NCI-H460 (cell line): ENCODE data around the gene NOP56. TPM values are rescaled to one million over a fixed set of nuclear protein-coding genes. Genes with fewer than 3 reads are reported as not detected.

Source experiments
- DNase-seq: peaks from one replicate; pipeline ENCODE4 v3.0.0-alpha.2; 2016; ENCODE audit warnings: low read depth; ENCODE audit errors: extremely low read depth
- polyA plus RNA-seq: library from polyadenylated mRNA; depleted of rRNA; stranded (reverse); fragments of >200 nt; gene quantifications from 2 replicates; pipeline ENCODE4 v1.2.3, GENCODE V29; 2014; cell fraction: nucleus; rRNA removed
- total RNA-seq: library from RNA; depleted of rRNA; stranded (reverse); fragments of >200 nt; shearing (Covaris generic); gene quantifications from 2 replicates; pipeline ENCODE4 v1.2.3, GENCODE V29; 2014; rRNA removed

Gene NOP56, protein sequence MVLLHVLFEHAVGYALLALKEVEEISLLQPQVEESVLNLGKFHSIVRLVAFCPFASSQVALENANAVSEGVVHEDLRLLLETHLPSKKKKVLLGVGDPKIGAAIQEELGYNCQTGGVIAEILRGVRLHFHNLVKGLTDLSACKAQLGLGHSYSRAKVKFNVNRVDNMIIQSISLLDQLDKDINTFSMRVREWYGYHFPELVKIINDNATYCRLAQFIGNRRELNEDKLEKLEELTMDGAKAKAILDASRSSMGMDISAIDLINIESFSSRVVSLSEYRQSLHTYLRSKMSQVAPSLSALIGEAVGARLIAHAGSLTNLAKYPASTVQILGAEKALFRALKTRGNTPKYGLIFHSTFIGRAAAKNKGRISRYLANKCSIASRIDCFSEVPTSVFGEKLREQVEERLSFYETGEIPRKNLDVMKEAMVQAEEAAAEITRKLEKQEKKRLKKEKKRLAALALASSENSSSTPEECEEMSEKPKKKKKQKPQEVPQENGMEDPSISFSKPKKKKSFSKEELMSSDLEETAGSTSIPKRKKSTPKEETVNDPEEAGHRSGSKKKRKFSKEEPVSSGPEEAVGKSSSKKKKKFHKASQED
- 246 and 301 TPM in 2 replicates for total RNA-seq
- 1,109 and 1,229 TPM in 2 replicates for polyA plus RNA-seq

DNA sequence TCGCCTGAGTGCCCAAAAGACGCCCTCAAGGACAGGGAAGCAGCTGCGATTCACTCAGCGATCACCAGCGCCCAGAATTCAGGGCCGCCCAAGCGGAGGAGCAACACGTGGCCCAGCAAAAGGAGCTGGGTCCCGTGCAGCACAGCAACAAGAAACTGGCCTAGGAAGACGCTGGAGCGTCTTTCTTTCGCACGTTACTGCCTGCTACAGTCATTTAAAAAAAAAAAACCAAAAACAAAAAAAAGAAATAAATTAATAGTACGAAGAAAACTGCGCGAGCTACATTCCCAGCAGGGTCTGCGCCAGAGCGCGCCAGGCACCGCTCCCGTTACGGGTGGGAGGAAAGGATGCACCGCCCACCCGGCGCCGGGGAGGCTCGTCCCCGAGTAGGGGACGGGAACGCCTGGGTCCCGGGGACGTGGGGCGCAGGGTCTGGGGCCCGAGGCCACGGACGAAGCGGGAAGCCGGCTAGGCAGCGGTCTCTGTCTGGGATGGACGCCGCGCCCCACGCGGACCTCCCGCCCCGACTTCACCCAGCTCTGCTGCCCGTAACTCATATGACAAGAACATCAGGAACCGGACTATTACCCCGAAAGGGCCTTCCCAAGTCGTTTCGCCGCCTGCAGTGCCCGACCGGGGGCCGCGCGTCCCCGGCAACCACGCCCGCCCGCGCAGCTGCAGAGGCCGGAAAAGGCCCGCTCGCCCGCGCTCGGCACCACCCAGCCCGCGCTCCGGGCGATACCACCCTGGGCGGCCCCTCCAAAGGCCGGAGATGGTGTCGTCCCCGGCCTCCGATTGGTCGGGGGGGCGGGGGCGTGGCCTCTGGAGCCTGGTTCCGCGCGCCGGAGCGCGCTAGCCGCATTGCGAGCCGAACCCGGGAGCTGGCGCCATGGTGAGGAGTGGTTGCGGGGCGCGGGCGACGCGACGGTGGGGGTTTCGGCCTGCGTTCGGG is at the start of gene NOP56:
TSS of gene NOP56 (plus strand) at position 861 of the 952 bp plus-strand sequence. CDS start at position 890, 29 bp downstream.
- DNase-seq, result peak; percentile 89

DNA sequence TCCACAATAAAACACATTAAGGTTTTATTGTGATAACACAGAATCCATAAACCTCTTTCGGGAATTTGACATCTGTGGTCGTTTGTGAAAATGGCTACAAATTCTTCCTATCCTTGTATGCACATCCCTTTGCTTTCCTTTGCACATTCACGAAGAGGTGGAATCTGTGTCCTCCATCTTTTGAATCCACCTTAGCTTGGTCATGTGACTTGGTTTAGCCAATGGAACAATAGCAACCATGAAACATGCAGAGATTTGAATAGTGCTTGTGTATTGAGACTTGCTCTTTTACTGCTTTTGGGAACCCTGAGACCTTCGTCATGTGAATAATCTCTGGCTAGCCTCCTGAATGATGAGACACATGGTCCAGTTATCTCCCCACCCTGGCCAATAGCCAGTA is 49.7 kb upstream of the NOP56 start:
- DNase-seq, result no peak

DNA sequence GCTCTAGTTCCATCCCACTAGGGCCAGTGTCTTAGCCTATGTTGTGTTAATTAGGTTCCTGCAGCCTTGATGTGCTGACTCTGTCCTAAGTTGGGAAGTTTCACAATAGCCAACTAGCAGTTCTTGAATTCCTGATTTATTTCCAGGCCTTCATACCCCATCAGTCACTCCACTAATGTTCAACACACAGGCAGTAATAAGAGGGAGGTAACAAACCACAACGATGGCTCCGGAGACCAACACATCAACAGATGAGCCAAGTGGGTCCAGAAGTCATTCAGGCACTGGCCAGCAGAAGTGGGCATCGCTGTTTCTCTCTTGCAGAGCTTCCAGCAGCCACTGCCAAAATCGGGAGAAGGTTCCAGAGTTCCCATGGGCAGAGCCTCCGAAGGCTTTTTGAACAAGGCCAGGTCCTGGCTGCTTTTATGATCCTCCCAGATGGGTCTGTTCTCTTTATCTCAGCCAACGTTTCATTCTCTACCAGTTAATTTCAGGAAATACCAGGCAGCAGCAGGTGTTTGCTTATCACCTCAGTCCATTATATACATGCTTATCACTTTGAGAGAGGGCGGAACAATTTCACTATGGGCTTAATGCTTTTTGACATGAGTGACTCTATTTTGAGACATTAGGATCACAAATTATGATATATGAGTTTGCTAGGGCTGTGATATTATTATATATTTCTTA is 48.5 kb upstream of the NOP56 start:
- DNase-seq, result no peak

DNA sequence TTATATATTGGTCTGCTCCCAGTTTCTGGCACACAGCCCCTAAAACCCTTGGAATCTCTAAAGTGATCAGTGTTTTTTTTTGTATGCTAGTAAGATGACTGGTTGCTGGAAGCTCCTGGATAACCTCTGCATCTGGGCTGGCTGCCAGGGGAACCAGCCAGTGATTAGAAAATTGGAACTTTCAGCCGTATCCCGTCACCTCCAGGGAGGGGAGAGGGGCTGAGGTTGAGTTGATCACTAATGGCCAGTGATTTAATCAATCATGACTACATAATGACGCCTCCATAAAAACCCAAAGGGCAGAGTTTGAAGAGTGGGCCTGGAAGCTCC is 48.0 kb upstream of the NOP56 start:
- no peak for DNase-seq

DNA sequence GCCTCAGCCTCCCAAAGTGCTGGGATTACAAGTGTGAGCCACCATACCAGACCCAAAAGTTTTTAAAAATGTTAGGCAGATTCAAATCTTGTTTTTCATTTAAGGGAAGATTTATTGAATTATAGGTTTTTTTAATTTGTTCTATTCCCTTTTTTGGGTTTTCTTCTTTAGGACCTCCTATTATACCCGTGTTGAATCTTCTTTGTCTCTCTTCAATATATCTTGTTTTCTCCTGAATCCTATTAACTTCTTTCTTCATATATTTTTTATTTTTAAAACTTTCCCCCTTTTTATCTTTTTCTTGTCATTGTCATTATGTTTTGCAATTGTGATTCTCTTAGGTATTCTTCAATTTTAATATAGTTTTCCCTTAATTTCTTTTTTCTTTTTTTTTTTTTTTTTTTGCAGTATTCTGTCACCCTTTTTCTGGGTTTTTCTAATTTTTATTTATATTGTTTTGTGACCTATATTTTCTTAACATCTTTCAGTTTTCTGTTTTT is 45.9 kb upstream of the NOP56 start:
- no peak for DNase-seq

DNA sequence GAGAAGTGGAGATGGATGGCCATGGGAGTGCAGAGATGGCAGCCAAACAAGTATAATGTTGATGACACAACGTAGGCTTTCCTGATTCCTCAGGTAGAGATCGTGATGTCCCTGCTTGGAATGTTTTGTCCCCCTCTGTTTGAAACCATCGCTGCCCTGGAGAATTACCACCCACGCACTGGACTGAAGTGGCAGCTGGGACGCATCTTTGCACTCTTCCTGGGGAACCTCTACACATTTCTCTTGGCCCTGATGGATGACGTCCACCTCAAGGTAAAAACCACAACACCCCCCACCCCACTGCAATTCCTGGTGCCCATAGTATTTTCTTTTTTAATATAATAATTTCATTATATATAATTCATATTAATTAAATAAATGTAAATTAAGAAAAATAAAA is 42.1 kb upstream of the NOP56 start:
- DNase-seq, result no peak

DNA sequence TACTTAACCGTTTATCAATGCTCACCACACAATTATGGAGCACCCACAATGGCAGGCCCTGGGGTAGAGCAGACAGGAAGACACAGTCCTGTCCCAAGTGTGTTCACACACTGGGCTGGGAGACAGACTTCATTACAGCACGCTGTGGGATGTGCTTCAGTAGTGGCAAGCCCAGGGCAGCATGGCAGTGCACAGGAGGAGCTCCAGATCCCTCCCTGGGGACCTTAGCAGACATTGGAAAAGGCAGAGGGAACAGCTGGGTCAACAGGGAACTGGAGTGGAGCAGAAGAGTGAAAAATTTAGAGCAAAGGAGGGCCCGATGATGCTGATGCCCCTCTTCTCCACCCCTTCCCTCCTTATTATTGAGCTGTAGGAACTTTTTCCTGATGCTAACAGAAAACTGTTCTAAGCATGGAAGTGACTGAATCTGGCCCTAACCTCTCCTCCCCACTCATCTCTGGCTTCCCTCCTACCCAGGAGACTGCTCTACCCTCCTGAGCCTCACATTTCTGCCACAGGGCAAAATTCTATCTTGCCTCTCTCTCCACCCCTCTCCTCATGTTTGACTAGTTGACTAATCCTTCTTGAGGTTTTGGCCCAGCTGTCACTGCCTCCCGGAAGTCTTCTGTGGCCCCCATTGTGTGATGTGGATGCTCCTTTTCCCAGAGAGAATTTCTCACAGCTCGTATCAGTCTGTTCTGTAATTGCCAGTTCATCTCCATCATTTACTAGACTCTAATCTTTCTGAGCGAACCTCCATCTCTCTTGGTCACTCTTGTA is 41.3 kb upstream of the NOP56 start:
- no peak for DNase-seq

DNA sequence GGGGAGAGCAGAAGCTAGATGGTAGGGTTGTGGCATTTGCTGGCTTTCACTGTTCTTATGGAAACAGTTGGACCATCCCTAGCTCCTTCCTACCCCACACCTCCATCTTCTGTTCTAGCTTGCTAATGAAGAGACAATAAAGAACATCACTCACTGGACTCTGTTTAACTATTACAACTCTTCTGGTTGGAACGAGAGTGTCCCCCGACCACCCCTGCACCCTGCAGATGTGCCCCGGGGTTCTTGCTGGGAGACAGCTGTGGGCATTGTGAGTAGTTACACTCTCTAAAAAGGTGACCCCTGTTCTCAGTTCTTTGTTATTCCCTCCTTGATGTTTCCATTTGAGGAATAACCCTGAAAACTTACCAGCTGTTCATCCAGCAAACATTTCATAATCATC is 40.4 kb upstream of the NOP56 start:
- DNase-seq, result no peak

DNA sequence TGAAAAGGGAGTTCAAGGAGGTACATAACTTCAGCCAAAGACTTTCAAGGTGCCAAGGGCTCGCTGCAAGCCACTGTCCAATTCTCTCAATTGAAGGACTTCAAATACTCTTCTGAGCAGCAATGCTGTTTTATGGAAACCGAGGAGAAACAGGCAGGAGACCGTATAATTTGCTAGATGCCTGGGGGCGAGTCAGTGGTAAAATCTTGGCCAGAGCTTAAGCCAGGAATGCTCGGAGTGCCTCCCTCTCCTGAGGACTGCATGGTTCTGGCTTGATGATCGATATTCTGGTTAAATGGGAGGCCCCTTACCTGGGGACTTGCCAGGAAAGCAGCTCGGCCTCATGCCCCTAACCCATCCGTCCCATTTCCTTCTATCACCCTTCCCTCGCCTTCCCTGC is 35.8 kb upstream of the NOP56 start:
- no peak for DNase-seq

DNA sequence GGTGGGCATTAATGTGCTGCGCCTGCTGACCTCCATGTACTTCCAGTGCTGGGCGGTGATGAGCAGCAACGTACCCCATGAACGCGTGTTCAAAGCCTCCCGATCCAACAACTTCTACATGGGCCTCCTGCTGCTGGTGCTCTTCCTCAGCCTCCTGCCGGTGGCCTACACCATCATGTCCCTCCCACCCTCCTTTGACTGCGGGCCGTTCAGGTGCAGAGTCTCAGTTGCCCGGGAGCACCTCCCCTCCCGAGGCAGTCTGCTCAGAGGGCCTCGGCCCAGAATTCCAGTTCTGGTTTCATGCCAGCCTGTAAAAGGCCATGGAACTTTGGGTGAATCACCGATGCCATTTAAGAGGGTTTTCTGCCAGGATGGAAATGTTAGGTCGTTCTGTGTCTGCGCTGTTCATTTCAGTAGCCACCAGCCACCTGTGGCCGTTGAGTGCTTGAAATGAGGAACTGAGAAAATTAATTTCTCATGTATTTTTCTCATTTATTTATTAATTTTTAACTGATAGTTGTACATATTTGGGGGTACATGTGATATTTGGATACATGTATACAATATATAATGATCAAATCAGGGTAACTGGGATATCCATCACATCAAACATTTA is 35.2 kb upstream of the NOP56 start:
- DNase-seq, result no peak

DNA sequence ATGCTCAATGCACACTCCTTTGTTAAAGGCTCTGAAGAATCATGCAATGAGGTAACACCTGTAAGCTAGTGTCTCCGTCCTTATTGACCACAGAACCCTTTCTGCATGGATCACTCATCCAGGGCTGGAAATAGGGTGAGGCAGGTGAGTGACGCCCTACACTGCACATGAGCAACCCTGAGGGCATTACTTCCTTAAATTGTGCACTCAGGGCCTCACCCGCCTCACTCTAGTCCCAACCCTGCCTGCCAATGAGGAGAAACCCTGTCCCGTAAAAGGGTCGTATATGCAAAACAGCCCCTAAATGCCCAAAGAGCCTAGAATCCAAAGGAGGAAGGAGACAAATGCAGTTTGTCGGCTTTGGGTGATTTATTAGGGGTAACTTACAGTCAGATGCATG is 33.6 kb upstream of the NOP56 start:
- no peak for DNase-seq

DNA sequence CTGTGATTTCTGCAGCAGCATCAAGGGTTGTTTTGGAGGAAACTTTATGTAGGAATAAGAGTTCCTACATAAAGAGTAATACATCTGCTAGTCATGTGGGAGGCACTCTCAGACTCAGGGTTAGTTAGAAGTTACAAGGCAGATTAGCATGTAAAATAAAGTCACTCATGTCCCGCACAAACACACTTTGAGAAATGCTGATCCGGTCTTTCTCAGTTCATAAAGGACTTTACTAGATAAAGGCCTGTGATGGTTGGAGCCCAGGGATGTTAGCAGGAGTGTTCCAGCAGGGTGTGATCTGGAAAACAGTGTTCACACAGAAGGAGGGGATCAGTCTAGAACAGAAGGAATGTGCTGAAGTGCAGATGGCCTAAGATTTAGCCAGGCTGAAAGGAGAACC is 33.1 kb upstream of the NOP56 start:
- no peak for DNase-seq

DNA sequence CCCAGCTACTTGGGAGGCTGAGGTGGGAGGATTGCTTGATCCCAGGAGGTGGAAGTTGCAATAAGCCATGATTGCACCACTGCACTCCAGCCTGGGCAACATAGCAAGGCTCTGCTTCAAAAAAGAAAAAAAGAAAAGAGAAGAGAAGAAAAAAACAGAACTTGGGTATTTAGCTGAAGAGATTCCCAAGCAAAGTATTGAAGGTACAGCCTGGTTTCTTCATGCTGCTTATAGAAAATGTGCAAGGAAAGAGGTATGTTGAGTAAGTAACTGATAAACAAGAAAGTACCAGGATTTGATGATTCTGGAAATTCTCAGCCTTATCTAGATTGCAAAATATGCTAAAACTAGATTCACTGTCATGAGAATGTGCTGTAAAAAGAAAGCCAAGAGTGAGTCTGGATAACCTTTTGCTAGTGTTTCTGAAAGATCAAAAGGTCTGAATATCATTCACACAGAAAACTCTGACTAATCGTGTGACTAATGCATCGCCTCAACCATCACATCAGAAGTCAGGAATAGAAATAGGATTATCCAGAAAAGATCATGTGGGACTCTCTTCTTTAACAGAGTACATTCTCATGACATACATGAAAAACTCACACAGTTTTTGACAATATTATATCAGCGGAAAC is 32.4 kb upstream of the NOP56 start:
- no peak for DNase-seq

DNA sequence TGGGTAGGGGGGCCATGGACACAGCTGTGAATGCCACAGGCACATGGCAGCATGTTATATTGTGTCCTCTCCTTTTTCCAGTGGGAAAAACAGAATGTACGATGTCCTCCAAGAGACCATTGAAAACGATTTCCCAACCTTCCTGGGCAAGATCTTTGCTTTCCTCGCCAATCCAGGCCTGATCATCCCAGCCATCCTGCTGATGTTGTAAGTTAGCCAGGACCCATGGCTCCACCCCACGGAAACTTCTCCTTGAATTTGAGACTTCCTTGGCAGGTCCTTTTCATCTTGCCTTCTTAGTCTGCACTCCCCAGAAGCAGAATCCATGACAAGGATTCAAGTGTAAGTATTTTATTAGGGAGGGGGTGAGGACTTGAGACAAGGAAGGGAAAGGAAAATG is 28.2 kb upstream of the NOP56 start:
- no peak for DNase-seq

DNA sequence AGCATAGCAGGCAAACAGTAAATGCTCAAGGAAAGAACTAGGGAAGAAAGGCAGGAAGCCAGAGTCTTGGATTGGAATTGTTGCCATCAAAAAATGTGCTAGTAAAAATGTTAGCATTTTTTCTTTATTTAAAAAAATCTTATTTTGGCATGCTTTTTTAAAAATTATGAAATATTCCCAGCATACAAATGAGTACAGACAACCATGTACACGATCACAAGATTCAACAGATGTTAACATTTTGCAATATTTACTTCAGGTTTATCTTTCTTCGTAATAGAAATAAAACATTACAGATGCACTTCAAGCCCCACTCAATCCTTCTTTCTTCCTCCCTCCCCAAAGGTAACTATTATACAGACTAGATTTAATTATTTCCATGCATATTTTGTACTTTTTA is 27.4 kb upstream of the NOP56 start:
- DNase-seq, result no peak

DNA sequence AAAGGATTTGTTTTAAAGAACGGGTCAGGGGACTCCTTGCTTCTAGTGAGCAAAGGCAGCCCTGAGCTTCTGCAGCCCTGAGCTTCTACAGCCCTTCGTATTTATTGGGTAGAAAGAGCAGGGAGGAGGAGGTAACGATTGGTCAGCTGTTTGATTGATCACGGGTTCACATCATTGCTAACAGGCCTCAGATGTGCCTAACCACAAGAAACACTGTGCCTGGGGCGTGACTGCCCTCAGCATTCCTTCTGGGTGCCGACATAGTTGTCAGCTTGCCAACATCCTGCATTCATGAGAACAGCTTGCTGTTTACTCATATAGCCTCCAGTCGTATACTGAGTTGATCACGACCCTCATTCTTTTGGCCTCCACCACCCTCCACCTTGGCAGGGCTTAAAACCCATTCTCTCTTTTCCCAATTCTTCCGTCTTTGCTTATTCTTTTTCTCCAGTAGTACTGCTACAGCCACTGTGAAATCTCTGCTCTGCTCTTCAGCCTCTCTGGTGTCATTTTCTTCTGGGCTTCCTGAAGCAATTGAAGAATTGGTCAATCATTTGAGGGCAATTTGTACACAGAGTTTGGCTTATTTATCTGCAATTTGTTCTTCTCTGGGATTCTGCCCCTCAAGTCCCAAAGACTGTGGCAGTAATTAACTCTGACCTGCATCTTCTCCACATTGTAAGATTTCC is 25.4 kb upstream of the NOP56 start:
- peak; percentile 26 for DNase-seq

DNA sequence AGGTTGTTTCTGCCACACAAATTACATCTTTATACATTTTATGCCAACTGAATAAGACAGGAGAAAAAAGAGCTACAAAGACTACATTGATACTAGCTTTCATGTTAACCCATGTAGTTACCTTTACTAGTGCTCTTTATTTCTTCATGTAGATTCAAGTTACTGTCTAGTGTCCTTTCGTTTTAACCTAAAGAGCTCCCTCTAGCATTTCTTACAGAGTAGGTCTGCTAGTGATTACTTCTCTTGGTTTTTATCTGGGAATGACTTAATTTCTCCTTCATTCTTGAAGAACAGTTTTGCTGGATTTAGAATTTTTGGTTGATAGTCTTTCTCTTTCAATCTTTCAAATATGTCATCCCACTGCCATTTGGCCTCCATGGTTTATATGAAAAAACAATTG is 21.2 kb upstream of the NOP56 start:
- no peak for DNase-seq

DNA sequence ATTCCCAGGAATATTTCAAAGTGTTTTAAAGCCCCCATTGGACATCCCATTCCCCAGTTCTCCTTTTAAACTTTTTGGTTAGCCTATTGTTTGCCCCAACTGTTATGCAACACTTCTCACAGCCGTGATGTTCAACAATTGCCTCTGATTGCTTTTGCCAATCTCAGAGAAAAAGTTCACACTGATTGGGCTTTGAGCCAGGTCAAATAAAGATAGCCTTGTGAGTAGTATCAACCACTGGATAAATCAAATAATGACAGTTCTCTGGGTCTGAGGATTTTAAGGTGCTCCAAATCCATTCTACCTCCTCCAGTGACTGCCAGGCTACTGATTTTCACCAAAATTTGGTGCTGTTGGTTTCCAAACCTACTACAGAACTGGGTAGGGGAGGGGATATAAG is 19.1 kb upstream of the NOP56 start:
- no peak for DNase-seq
